ENCODE data around the gene HMGCR.

HMGCR gene

DNA sequence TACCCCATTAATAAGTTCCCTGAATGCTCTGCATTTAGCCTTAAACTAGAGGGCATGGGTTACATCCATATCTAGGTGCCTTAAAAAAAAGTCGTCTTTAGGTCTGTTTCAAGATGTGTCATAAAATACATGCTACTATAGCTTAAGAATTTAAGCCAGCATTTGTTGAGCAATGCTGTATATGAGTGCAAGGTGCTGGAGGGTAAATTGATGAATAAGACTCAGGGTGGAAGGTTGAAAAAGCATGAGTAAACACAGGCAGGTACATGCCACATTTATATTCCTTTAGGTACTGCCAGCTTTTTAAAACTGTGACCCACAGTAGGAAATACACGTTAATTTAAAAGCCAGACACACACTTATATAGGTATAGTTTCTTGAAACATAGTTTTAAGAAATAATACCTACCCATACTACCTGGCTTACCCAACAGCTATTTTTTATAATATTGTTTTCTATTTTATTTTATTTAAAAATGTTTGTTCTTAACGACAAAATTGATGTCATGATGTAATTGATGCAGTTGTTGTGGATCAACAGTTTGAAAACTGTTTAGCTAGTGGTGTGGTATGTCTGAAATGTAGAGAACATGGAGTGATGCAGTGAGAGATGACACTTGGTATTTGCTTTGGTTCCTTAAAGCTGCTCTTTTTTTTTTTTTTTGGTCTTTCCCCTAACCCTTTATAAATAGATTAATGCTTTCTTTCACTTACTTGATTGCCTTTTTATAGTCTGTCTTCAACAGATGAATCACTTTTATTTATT is 3.9 kb downstream of the HMGCR start:
- peak; percentile 21 for DNase-seq (ENCODE audit: low spot score)

- no peak for DNase-seq (ENCODE audit: low spot score)
Measured at GRCh38 chr5:75341934-75342333, 4.9 kb downstream of the HMGCR start.

GRCh38 chr5:75342836-75343235 is 5.8 kb downstream of the HMGCR start:
- DNase-seq (ENCODE audit: low spot score), result no peak

GRCh38 chr5:75348241-75348640 is 11.2 kb downstream of the HMGCR start:
- DNase-seq (ENCODE audit: low spot score), result no peak

GRCh38 chr5:75349663-75350062 is 12.6 kb downstream of the HMGCR start:
- DNase-seq (ENCODE audit: low spot score), result no peak

DNA sequence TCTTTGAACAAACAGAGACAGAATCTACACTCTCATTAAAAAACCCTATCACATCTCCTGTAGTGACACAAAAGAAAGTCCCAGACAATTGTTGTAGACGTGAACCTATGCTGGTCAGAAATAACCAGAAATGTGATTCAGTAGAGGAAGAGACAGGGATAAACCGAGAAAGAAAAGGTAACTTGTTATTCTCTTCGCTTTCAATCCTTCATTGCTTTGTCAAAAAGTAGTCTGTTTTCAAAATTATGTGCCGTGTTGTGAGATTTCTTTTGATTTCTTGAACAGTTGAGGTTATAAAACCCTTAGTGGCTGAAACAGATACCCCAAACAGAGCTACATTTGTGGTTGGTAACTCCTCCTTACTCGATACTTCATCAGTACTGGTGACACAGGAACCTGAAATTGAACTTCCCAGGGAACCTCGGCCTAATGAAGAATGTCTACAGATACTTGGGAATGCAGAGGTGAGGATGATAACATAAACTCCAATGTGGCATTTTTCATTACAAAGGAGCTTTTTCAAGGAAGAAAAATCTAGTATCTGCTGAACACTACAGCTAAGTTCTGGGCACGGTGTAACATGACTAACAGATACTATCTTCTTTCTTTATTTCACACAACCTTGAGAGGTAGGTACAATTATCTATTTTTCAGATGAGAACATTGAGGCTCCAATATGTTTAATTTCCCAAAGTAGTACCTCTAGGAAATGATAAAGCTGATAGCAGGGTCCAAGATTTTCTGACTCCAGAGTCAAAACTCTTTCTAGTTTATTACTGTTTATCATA is 14.3 kb downstream of the HMGCR start:
- DNase-seq (ENCODE audit: low spot score), result no peak

DNA sequence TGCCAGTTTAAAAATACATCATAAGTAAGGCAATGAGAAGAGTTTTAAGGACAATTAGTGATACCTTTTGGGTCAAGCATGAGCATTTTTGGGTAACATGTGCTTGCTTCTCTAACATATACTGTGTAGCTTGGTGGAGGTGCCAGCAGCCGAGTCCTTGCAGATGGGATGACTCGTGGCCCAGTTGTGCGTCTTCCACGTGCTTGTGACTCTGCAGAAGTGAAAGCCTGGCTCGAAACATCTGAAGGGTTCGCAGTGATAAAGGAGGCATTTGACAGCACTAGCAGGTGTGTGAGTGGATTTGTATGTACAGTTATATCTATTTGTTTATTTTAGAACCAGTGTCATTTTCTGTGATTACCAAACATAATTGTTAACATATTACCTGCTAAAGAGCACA is 18.2 kb downstream of the HMGCR start:
- DNase-seq (ENCODE audit: low spot score), result no peak

DNA sequence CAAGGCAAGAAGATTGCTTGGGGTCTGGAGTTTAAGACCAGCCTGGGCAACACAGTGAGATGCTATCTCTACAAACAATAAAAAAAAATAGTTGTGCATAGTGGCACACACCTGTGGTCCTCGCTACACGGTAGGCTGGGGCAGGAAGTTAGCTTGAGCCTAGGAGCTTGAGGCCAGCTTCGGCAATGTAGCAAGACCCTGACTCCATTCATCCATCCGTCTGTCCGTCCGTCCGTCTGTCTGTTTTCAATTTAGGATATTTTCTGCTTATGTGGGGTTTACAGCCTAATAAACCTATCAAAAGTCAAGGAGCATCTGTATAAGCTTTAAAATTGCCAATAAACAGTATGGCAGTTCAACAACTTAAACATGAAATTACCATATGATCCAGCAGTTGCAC is 19.7 kb downstream of the HMGCR start:
- no peak for DNase-seq (ENCODE audit: low spot score)

DNA sequence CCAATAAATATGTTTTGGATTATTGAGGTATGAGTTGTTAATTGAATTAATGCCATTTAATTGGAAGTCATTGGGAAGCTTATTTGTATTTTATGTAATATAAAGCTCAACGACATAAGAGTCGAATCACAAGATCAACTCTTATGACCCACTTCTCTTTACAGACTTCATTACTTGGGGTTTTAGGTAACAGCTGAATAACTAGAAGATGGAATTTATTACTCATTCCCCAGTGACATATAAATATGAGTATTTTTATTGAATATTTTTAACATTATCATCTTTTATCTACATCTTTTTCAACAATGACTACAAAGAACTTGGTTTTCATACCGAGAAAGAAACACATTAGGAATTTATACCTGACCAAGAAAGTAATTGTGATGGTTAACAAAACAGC is 21.1 kb downstream of the HMGCR start:
- DNase-seq (ENCODE audit: low spot score), result no peak

DNA sequence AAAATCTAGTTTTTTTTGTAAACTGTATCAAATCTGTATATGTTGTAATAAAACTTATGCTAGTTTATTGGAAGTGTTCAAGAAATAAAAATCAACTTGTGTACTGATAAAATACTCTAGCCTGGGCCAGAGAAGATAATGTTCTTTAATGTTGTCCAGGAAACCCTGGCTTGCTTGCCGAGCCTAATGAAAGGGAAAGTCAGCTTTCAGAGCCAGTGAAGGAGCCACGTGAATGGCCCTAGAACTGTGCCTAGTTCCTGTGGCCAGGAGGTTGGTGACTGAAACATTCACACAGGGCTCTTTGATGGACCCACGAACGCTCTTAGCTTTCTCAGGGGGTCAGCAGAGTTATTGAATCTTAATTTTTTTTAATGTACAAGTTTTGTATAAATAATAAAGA is 24.3 kb downstream of the HMGCR start:
- no peak for DNase-seq (ENCODE audit: low spot score)

GRCh38 chr5:75362474-75362975 is 25.5 kb downstream of the HMGCR start:
- no peak for DNase-seq (ENCODE audit: low spot score)

DNA sequence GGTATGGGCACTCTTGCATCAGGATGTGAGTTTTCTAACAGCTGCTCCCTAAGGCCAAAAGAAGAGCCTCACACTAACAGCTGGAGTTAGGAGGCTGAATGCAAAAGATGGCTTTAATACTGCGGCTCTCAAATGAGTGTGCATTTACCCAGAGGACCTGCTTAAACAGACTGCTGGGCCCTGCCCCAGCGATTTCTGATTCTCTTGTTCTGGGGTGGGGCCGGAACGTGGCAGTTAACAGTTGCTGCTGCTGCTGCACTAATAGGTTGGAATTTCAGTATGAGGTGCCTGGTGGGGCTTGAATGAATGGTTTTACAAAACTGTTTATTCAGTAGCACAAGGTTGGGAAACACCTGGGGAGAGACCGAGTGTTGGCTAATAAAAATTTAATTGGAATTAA is 26.1 kb downstream of the HMGCR start:
- DNase-seq (ENCODE audit: low spot score), result no peak

DNA sequence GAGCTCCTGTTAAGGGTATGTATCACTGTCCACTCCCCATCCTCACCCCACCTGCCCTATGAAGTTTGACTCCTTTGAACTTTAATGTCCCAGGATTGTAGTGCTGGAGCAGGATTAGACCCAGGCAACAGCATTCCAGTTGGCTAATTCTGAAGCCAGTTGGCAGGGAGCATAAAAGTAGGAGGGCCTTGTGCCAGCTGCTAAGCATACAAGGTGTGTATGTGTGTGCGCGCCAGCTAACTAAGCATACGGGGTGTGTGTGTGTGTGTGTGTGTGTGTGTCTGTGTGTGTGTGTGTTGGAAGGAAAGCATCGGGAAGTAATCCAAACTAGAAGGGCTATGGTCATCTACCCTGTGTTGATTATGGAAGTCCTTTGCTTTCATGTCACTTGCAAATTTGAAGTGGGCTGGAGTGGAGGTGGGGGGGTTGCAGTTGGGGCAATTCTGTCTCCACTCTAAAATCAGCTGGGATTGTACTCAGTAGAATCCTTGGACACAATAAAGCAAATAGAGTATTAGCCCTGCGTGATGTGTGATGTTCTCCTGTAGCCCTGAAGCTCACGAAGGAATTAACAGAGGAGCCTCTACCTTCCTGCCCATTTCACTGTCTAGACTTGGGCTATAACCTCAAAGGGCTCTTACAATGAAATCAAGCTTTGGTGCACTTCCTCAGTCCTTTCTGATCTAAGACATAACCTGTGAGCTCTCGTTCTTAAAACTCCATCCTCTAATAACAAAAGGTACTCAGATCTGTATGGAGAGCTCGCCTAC is 26.9 kb downstream of the HMGCR start:
- DNase-seq (ENCODE audit: low spot score), result no peak

DNA sequence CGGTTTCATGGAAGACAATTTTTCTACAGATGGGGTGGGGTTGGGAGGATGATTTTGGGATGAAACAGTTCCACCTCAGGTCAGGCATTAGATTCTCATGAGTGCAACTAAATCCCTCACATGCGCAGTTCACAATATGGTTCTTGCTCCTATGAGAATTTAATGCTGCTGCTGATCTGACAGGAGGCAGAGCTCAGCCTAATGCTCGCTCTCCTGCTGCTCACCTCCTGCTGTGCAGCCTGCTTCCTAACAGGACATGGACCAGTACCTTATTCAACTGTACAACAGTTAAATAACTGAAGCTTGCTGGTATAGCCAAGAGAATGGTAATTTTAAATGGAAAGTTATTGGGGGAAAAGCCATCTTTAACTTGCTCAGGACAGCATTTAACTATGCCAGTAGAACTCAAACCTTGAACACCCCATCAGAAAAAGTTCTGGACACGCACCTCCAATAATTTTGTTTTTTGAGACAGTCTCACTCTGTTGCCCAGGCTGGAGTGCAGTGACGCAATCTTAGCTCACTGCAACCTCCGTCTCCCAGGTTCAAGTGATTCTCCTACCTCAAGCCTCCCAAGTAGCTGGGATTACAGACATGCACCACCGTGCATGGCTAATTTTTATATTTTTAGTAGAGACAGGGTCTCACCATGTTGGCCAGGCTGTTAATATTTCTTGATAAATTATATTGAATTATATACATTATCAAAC is 27.7 kb downstream of the HMGCR start:
- DNase-seq (ENCODE audit: low spot score), result no peak

DNA sequence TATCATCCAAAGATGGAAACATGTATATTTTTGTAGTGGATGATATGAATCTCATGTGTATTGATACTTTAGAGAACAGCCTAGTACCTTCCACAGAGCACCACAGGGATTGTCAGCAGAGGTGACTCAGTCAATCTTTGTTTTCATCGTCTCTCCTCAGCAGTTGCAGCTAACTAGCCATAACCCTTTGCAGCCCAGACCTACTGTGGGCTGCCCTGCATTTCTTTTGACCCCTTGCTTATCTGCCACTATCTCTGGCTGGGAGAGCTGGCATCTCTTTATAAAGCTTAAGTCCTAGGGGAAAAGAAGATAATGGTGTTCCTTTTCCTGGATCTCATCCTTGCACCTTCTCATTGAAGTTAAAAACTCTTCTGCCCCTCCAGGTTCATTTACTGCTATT is 28.7 kb downstream of the HMGCR start:
- no peak for DNase-seq (ENCODE audit: low spot score)

GRCh38 chr5:75366787-75367186 is 29.8 kb downstream of the HMGCR start:
- DNase-seq (ENCODE audit: low spot score), result no peak

GRCh38 chr5:75367401-75367800 is 30.4 kb downstream of the HMGCR start:
- peak; percentile 14 for DNase-seq (ENCODE audit: low spot score)

- DNase-seq (ENCODE audit: low spot score), result no peak
Measured at GRCh38 chr5:75368391-75368790, 31.4 kb downstream of the HMGCR start.

- no peak for DNase-seq (ENCODE audit: low spot score)
Measured at GRCh38 chr5:75373862-75374261, 36.8 kb downstream of the HMGCR start.

GRCh38 chr5:75374394-75374814 is 37.4 kb downstream of the HMGCR start:
- no peak for DNase-seq (ENCODE audit: low spot score)

GRCh38 chr5:75375414-75375813 is 38.4 kb downstream of the HMGCR start:
- DNase-seq (ENCODE audit: low spot score), result no peak

GRCh38 chr5:75380099-75380498 is 43.1 kb downstream of the HMGCR start:
- DNase-seq (ENCODE audit: low spot score), result no peak

Data from RKO (cell line).